MM.1S (cell line): ENCODE measurements around the gene FAM222B.

ENCODE experiments used
- EZH2 ChIP-seq: fragments of 300-600 bp; sonication (generic); optimal IDR thresholded peaks from 2 replicates; pipeline ENCODE3; 2017; ENCODE audit warnings: low read depth, mild to moderate bottlenecking, antibody characterized with exemption, low read length, mixed read lengths
- TF ChIP-seq, protein P1 (sequence below): fragments of 300-600 bp; sonication (generic); IDR thresholded peaks from 2 replicates; pipeline ENCODE4 v1.5.1; 2016; ENCODE audit warnings: antibody characterized with exemption, low read length, mixed read lengths

DNA sequence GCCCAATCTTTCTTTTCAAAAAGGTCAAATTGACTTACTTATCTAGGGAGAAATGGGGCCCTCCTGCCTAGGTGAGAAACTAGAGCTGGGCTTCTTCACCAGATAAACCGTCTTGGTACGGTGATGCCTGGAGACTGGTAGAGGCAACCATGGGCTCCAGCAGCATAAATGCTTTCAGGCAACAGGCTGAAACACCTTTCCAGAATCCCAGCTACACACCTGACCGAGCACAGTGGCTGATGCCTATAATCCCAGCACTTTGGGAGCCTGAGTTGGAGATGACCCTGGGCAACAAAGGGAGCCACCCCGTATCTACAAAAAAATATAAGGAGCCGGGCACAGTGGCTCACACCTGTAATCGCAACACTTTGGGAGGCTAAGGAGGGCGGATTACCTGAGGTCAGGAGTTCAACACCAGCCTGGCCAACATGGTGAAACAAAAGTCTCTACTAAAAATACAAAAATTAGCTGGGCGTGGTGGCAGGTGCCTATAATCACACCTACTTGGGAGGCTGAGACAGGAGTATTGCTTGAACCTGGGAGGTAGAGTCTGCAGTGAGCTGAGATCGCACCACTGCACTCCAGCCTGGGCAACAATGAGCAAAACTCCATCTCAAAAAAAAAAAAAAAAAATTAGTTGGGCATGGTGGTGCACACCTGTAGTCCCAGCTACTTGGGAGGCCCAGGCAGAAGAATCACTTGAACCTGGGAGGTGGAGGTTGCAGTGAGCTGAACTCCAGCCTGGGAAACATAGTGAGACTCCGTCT is 90.8 kb downstream of the FAM222B start:
- TF ChIP-seq EZH2: no peak
- TF ChIP-seq, protein P1, sequence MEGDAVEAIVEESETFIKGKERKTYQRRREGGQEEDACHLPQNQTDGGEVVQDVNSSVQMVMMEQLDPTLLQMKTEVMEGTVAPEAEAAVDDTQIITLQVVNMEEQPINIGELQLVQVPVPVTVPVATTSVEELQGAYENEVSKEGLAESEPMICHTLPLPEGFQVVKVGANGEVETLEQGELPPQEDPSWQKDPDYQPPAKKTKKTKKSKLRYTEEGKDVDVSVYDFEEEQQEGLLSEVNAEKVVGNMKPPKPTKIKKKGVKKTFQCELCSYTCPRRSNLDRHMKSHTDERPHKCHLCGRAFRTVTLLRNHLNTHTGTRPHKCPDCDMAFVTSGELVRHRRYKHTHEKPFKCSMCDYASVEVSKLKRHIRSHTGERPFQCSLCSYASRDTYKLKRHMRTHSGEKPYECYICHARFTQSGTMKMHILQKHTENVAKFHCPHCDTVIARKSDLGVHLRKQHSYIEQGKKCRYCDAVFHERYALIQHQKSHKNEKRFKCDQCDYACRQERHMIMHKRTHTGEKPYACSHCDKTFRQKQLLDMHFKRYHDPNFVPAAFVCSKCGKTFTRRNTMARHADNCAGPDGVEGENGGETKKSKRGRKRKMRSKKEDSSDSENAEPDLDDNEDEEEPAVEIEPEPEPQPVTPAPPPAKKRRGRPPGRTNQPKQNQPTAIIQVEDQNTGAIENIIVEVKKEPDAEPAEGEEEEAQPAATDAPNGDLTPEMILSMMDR: no peak
